ENCODE measurements around the gene ABL1.

The ABL1 gene

DNA sequence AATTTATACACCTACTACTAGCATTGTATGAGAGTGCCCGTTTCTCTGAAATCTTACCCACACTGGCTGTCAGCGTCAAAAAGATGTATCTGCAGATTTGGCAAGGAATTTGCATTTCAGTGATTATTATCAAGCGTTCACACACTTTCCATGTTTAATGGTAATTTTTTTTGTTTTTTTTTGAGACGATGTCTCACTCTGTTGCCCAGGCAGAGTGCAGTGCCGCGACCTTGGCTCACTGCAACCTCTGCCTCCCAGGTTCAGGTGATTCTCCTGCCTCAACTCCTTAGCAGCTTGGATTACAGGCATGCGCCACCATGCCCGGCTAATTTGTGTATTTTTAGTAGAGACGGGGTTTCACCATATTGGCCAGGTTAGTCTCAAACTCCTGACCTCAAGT, 14.3 kb downstream of the ABL1 start:
- Histone ChIP-seq H3K27me3 (replicated peaks; ENCODE audit: control insufficient read depth, insufficient read depth, low read length) (no peaks in the 10 kb centered on the region), H3K4me3 (replicated peaks; ENCODE audit: low read depth, low read length) (no peak overlapping the region), H3K36me3 (ENCODE audit: control insufficient read depth, insufficient read depth, low read length) (no peaks in the 10 kb centered on the region; the same call in 1 of the 2 replicates)
- no peak for DNase-seq (ENCODE audit: extremely low read depth, insufficient read length)
- TF ChIP-seq, protein P1, sequence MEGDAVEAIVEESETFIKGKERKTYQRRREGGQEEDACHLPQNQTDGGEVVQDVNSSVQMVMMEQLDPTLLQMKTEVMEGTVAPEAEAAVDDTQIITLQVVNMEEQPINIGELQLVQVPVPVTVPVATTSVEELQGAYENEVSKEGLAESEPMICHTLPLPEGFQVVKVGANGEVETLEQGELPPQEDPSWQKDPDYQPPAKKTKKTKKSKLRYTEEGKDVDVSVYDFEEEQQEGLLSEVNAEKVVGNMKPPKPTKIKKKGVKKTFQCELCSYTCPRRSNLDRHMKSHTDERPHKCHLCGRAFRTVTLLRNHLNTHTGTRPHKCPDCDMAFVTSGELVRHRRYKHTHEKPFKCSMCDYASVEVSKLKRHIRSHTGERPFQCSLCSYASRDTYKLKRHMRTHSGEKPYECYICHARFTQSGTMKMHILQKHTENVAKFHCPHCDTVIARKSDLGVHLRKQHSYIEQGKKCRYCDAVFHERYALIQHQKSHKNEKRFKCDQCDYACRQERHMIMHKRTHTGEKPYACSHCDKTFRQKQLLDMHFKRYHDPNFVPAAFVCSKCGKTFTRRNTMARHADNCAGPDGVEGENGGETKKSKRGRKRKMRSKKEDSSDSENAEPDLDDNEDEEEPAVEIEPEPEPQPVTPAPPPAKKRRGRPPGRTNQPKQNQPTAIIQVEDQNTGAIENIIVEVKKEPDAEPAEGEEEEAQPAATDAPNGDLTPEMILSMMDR (IDR thresholded peaks at IDR 0.05; ENCODE audit: insufficient read depth, low read length, poor library complexity, severe bottlenecking), result no peak

DNA sequence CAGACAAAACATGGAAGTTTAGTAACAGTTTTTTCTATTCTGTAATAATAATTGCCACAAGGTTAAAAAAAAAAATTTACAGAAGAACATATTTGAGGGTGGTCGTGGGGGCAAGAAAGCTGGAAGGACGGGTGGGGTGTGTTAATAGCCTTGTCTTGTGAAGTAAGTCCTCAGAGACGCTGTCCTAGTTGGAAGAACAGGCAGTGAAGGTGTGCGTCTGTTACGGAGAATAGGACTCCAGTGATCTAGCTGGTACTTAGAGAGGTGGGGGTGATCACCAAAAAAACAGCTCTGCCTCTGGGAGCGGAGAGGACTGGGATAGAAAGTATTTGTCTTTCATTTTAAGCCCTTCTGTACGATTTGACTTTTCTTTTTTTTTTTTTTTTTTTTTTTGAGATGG, 17.7 kb downstream of the ABL1 start:
- H3K36me3 ChIP-seq (ENCODE audit: control insufficient read depth, insufficient read depth, low read length), result peaks cover 2% of the 10 kb centered on the region
- H3K27me3 ChIP-seq (replicated peaks; ENCODE audit: control insufficient read depth, insufficient read depth, low read length), result no peaks in the 10 kb centered on the region
- TF ChIP-seq, protein P1 (IDR thresholded peaks at IDR 0.05; ENCODE audit: insufficient read depth, low read length, poor library complexity, severe bottlenecking), result no peak
- no peak overlapping the region for H3K4me3 ChIP-seq (replicated peaks; ENCODE audit: low read depth, low read length)
- no peak for DNase-seq (ENCODE audit: extremely low read depth, insufficient read length)

DNA sequence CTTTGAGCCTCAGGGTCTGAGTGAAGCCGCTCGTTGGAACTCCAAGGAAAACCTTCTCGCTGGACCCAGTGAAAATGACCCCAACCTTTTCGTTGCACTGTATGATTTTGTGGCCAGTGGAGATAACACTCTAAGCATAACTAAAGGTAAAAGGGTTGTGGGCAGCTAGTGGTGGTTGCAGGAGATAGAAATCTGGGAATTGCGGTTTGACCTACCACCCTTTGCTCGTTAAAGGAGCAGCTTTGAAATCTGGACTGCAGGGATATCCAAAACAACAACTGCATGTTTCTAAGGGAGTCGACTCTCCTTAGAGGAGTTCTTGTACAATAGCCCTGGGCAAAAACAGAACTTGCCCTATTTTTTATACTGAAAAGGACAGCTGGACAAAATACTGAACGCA, 19.0 kb downstream of the ABL1 start:
- no peak for DNase-seq (ENCODE audit: extremely low read depth, insufficient read length)
- H3K27me3 ChIP-seq (replicated peaks; ENCODE audit: control insufficient read depth, insufficient read depth, low read length), result no peaks in the 10 kb centered on the region
- H3K4me3 ChIP-seq (replicated peaks; ENCODE audit: low read depth, low read length), result no peak overlapping the region
- peaks cover 4% of the 10 kb centered on the region for H3K36me3 ChIP-seq (ENCODE audit: control insufficient read depth, insufficient read depth, low read length)
- TF ChIP-seq, protein P1 (IDR thresholded peaks at IDR 0.05; ENCODE audit: insufficient read depth, low read length, poor library complexity, severe bottlenecking), result no peak

DNA sequence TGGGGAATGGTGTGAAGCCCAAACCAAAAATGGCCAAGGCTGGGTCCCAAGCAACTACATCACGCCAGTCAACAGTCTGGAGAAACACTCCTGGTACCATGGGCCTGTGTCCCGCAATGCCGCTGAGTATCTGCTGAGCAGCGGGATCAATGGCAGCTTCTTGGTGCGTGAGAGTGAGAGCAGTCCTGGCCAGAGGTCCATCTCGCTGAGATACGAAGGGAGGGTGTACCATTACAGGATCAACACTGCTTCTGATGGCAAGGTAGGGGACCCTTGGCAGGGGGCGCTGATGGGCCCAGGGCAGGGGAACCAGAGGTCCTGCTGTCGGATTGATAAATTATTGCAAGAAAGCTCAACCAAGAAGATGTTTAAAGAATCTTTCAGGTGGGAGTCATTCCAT, 19.8 kb downstream of the ABL1 start:
- TF ChIP-seq, protein P1 (IDR thresholded peaks at IDR 0.05; ENCODE audit: insufficient read depth, low read length, poor library complexity, severe bottlenecking), result no peak
- peaks cover 5% of the 10 kb centered on the region for H3K36me3 ChIP-seq (ENCODE audit: control insufficient read depth, insufficient read depth, low read length)
- no peak for DNase-seq (ENCODE audit: extremely low read depth, insufficient read length)
- H3K27me3 ChIP-seq (replicated peaks; ENCODE audit: control insufficient read depth, insufficient read depth, low read length), result no peaks in the 10 kb centered on the region
- H3K4me3 ChIP-seq (replicated peaks; ENCODE audit: low read depth, low read length), result no peak overlapping the region

DNA sequence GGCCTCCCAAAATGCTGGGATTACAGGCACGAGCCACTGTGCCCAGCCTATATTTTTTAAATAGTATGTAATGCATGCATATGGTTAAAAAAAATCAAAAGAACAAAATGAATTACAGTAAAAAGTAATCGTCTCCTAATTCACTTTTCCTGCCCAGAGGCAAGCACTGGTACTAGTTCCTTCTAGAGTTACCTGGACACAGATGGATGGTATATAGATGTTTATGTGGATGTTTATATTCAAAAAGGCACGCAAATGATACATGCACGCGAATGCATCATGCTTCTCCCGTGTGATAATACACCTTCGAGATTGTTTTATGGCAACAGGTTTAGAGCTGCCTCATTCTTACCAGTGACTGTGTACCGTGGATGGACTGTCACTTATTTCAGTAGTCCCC, 21.4 kb downstream of the ABL1 start:
- DNase-seq (ENCODE audit: extremely low read depth, insufficient read length), result no peak
- Histone ChIP-seq H3K27me3 (replicated peaks; ENCODE audit: control insufficient read depth, insufficient read depth, low read length) (no peaks in the 10 kb centered on the region), H3K36me3 (ENCODE audit: control insufficient read depth, insufficient read depth, low read length) (peaks cover 10% of the 10 kb centered on the region), H3K4me3 (replicated peaks; ENCODE audit: low read depth, low read length) (no peak overlapping the region)
- TF ChIP-seq, protein P1 (IDR thresholded peaks at IDR 0.05; ENCODE audit: insufficient read depth, low read length, poor library complexity, severe bottlenecking), result no peak

Data from GM06990 (cell line).